ENCODE results near the gene ADPRS. TPM values are rescaled to one million over a fixed set of nuclear protein-coding genes. Genes with fewer than 3 reads are reported as not detected.
A peak's percentile ranks its signal among the peaks of the same experiment; 100 is the strongest.

The ADPRS gene
- total and polyA plus RNA-seq, 9 of the 15 experiments (the other 6 are each of a cell fraction or from before 2014, with no cell fraction given) = 5.9 to 40.0 (median 27.4) TPM

GRCh38 chr1:36122062-36123030, 33.7 kb downstream of the ADPRS start (continued):
- TF ChIP-seq SMAD4 (CRISPR knock-in tag; conservative IDR thresholded peaks at IDR 0.05) (no peak), ZNF277 (CRISPR knock-in tag; IDR thresholded peaks at IDR 0.05; ENCODE audit: borderline replicate concordance) (no peak), HMGXB4 (CRISPR knock-in tag; IDR thresholded peaks at IDR 0.05) (no peak), ZNF696 (CRISPR knock-in tag; conservative IDR thresholded peaks at IDR 0.05) (no peak), RFX1 (IDR thresholded peaks at IDR 0.05) (peak; percentile 82; the same call in 1 of the 2 replicates), POLR3G (IDR thresholded peaks at IDR 0.05; ENCODE audit: extremely low read depth, insufficient read length, insufficient replicate concordance) (no peak), NFXL1 (CRISPR knock-in tag; IDR thresholded peaks at IDR 0.05) (no peak), HDAC2 (IDR thresholded peaks at IDR 0.05) (no peak), EWSR1 (IDR thresholded peaks at IDR 0.05; ENCODE audit: borderline replicate concordance, low read depth, partially characterized antibody) (no peak), ZNF324 (CRISPR knock-in tag; IDR thresholded peaks at IDR 0.05) (no peak), ZFP36 (IDR thresholded peaks at IDR 0.05; ENCODE audit: low read depth, low read length, partially characterized antibody) (no peak), SRSF3 (IDR thresholded peaks at IDR 0.05; ENCODE audit: insufficient read depth, low read length) (no peak), NELFE (IDR thresholded peaks at IDR 0.05; ENCODE audit: insufficient read depth, insufficient read length) (no peak), HLTF (IDR thresholded peaks at IDR 0.05) (no peak), RBM25 (IDR thresholded peaks at IDR 0.05; ENCODE audit: low read depth, low read length, severe bottlenecking) (peak; percentile 68), ZNF134 (CRISPR knock-in tag; conservative IDR thresholded peaks at IDR 0.05) (no peak), RFX5 (IDR thresholded peaks at IDR 0.05; ENCODE audit: low read depth, low read length) (no peak), SRSF1 (IDR thresholded peaks at IDR 0.05; ENCODE audit: low read depth, low read length) (no peak), ZNF165 (CRISPR knock-in tag; IDR thresholded peaks at IDR 0.05; ENCODE audit: borderline replicate concordance) (no peak), ZNF589 (CRISPR knock-in tag; IDR thresholded peaks at IDR 0.05; ENCODE audit: low read depth) (no peak), IRF9 (tag; IDR thresholded peaks at IDR 0.05) (no peak), ZNF175 (CRISPR knock-in tag; IDR thresholded peaks at IDR 0.05; ENCODE audit: low read depth) (no peak), ZNF586 (CRISPR knock-in tag; conservative IDR thresholded peaks at IDR 0.05) (no peak), RCOR1 (IDR thresholded peaks at IDR 0.05; ENCODE audit: borderline replicate concordance in 1 of 2, low read depth in 2 of 2, low read length in 2 of 2) (peak in 1 of 2 experiments; percentile 43; a peak in 1 of 4 replicates), ZNF445 (CRISPR knock-in tag; IDR thresholded peaks at IDR 0.05; ENCODE audit: low read depth) (no peak), FOS (IDR thresholded peaks at IDR 0.05; ENCODE audit: extremely low read depth, insufficient read length) (no peak)
